Activated CD4-positive, alpha-beta T cell treated with anti-CD3 and anti-CD28 coated beads, Interleukin-2, amount 50 U/mL, for 24 hours (primary cell): ENCODE results near the gene KCNMA1.
"Not testable (repeated sequence)": the region's sequence is repeated elsewhere in the genome, so short reads cannot be mapped to it uniquely, and the experiment has no call there.

Source experiments
- DNase-seq, 2 donors: peaks; one replicate each; pipeline ENCODE4 v3.0.0-alpha.2; 2020; ENCODE audit warnings: low read depth in 1 of 2, low spot score in 1 of 2

KCNMA1 gene

DNA sequence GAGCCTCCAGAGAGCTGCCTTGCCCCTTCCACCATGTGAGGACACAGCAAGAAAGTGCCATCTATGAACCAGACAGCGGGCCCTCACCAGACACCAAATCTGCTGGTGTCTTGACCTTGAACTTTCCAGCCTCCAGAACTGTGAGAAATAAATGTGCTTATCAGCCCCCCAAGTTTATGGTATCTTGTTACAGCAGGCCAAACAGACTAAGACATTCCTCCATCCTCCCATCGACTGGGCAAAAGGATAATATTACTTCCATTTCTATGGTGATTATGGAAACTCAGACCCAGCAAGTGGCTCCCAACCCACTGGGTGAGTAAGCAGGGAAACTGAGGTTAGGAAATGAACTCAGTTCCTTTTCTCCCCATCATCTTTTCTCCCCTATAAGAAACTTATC is 288.4 kb downstream of the KCNMA1 start:
- no peak for DNase-seq

DNA sequence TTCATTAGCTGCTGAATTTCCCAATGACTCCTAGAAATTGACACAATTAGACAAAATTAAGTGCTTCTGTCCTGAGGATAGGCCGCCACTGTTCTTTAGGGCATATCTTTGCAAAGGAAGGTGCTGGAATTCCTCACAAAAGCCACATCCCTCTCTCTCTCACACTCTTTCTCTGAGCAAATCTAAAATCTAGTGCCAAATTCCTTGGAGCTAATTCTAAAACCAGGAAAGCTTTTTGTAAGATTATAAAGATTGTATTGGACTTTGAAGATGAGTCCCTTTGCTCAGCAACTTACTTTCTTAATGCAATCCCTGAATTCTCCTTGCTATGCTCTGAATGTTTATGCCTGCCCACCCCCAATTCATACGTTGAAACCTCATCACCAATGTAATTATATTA is 288.9 kb downstream of the KCNMA1 start:
- DNase-seq = no peak

DNA sequence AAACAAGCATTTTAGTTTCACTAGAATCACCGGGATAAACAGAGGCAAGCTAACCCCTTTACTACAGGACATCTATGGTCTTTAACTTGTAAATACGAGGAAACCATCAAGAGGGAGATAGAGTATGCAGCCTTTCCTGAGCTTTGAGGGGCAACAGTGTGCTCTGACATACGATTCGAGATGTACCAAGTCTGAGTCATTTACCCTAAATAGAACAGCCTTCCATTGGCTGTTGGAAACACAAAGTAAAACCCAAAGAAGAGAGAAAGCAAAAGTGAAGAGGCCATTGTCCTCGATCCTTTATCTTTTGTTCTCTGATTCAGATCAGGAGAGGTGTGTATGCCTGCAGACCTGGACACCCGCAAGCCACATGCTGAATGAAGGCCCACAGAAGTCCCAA is 289.5 kb downstream of the KCNMA1 start:
- no peak for DNase-seq

DNA sequence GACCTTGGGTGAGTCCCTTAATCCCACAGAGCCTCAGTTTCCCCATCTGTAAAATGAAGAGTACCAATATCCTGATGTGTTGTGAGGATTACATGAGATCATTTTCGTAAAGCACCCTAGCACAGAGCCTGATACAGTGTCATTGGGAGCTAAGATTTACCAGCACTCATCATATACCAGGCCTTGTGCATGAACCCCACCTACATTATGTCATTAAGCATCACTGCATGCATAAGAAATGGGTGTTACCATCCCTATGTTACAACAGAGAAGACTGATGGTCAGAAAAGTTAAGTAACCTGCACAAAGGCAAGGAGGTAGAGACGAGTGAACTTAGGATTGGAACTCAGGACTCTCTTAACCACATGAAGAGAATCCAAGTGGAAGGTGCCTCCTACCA is 290.6 kb downstream of the KCNMA1 start:
- no peak for DNase-seq

DNA sequence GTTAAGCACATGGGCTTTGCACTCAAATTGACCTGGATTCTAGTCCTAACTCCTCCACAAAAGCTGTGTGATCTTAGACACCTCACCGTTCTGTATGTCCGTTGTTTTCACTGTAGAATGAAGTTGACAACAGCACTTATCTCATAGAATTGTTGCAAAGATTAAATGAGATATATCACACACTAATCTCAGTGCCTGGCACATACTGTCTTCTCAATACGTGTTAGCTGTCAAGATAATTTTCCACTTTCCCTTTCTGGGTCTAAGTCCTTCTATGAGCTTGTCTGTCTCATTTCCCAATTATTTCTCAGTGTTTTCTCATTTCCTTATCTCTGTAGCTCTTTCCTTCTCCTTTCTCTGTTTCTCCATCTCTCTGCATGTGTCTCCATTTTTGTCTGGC is 296.6 kb downstream of the KCNMA1 start:
- no peak for DNase-seq

DNA sequence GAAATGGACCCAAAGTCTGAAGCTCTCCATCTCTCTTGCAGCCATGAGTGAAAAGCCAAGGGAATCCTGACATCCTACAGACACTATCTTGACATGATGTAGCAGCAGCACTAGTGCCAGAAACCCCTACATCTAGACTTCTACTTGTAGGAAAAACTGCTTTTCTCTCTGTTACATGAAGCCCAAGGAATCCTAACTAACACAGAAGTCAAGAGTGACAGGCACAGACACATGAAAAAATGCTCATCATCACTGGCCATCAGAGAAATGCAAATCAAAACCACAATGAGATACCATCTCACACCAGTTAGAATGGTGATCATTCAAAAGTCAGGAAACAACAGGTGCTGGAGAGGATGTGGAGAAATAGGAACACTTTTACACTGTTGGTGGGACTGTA is 297.7 kb downstream of the KCNMA1 start:
- not testable (repeated sequence) for DNase-seq

DNA sequence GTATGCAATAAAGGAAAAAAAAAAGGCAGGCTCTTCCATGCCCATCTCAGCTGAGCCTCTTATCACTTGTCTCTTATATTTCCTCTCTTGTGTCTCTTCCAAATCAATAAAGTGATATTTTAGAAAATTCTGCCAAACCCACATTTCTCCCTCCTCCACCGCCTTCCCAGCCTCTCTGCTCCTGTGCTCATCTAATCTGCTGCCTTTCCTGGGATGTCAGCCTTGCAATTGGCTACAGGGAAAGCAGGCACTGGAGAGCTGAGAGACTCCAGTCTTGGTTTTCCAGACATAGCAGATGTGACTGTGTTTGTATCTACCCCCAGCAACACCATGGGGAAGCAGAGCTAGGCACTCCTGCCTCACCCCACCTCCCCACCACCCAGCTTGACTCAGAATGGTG is 298.4 kb downstream of the KCNMA1 start:
- DNase-seq = no peak

DNA sequence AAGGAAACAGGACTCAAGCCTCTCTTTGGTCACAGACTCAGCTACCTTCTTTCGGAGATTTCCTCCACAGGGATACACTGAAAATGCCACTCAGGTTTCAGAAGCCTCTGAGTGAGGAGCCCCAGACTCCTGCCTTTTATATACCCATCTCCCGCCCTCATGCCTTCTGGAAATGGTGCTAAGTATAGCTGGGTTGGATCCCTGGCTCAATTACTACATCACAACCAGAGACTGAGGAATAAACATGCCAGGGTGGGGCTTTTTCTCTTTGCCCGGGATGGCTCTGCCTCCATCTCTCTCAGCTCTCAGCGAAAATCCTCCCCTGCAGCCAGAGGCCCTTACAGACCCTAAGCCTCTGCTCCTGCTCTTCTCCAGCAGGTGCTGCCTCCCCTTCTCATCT is 299.5 kb downstream of the KCNMA1 start:
- no peak for DNase-seq

DNA sequence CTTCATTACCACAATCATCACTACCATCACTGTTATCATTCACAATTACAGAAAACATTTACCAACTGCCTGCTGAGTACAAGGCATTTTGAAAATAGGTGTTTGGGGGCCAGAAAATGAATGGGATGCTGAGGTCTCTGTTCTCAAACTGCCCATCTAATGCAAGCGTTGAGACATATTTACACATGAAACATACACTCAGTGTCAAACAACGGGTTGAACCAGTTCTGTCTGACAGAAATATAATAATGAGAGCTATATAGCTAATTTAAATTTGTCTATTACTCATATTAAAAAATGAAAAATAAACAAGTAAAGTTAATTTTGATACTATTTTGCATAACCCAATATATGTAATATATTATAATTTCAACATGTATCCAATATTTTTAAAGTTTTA is 303.1 kb downstream of the KCNMA1 start:
- no peak for DNase-seq

DNA sequence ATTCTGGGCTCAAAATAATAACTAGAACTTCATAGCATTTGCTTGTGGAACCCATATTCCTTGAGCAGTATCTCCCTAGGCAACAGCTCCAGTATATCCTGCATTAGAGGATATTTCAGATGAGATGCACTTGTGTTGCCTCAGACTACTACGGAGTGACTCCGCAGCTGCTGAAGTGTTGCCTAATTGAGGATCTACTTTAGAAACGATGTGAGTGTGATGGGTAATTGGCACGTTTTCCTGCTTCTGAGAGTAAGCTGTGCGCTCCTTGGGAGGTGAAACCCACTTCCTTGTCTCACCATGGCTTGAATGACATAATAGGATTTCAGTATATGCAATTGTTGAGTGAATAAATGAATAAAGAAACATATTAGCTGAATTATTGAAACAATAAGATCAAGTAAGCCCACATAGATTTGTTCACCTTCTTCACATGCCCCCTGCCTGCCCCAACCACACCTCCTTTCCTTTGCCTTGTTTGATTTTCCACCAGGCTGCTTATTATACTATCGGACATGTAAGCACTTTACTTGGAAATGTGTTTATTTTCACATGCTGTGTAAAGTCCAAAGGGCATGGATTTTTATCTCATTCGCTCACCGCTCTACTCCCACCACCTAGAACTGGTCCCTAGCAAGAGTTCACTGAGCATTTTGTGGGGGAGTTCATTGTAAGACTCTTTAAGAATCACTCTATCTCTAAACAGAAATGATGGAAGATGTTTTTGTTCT is 303.8 kb downstream of the KCNMA1 start:
- no peak for DNase-seq

DNA sequence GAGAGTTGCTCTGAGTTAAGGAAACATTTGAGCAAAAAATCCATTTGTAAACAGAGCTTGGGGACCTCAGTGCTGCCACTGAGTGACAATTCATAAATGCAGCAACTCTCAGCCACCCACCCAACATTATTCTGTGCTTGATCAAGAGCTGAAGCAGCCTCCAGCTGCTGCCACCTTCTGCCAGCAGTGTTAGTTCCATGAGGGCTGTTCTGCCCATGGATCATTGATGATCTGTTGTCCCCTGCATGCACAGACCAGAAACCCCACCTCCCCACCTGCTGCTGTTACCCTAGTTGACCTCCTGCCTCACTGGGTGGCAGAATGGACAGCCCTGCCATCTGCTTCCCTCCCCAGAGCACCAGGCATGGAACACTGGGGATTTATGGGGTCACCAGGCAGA is 305.4 kb downstream of the KCNMA1 start:
- DNase-seq = no peak

DNA sequence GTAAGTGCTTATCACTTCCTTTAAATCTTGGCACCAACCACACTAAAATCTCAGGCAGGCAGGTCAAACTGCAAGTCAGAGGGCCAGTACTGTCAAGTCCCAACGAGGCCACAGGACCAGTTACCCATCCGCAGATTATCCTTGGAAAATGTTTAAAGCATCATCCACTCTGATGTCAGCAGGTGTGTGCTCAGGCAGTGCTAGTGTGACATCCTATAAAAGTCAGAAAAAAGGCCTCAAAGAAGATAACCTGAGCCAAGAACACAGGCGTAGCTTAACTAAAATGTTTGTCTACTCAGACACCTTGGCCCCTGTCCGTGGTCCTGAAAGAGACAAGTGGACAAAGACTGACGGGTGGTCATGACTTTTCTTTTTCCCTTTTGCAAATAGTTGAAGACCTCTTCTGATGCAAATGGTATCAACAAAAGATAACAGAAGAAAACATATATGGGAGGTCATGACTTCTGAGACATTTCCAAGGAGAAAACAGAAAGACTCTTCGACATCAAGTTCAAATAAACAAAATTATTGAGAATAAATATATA is 309.3 kb downstream of the KCNMA1 start:
- no peak for DNase-seq

DNA sequence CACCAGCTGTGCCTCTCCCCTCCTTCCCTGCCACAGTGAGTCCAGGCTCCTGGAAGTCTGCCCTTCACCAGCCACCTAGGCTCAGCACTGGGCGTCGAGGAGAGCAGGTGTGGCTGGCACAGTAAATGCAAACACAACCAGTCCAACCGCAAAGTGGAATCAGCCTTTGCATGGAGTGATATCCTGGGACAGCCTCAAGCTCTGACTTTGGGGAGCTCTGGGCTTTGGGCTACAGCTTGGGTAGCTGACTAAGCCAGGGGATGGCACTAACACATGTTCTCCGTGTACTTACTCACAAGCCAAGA is 312.4 kb downstream of the KCNMA1 start:
- DNase-seq = no peak

DNA sequence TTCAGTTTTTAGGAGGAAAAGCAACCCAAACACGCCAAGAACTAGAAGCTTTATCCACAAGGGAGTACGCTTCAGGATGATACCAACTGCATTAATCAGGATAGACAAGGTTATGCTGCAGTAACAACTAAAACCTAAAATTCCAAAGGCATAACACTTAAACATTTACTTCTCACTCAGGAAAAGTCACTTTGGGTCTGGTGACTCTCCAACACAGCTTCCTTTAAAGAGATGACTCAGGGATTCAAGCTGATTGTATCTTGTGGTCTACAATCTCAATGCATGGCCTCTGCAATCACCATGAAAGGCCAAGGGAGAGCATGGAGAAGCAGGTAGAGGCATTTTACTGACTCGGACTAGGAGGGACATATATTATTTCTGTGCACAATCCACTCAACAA is 315.8 kb downstream of the KCNMA1 start:
- DNase-seq = no peak

DNA sequence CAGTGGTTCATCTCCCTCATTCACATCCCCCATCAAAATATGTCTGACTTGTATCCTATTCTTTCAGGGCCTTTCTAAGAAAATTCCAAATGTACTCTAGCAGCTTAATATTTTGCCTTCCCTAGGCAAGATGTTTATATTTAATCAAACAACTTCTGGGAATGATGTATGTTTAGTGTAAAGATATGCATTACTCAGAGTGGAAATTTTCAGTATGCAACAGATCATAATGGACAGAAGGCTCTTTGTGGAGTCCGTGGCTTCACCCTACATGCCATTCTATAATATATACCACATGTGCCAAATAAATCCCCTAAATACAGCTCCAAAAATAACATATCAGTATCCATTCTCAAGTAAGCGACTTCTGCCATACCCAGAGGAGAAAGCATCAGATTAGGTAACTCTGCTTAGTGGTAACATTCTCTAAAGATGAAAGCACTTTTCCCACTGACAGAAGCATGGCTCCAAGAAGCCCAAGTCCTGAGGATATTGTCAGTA is 316.6 kb downstream of the KCNMA1 start:
- no peak for DNase-seq

DNA sequence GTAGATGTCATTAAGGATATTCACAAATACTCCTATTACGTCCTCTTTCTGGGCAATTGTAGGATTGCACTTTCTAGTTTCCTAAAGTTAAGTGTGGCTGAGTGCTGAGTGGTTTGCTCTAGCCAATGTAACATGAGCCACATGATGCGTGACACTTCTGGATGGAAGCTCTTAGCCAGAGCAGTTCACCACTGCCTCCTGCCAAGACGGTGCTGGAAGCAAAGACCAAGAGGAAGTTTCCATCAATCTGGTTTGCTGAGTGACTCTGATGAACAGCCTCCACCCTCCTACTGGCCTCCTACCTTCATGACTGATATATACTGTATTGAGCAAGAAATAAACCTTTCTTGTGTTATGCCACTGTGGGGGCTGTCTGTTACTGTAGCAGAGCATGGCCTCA is 318.1 kb downstream of the KCNMA1 start:
- no peak for DNase-seq

DNA sequence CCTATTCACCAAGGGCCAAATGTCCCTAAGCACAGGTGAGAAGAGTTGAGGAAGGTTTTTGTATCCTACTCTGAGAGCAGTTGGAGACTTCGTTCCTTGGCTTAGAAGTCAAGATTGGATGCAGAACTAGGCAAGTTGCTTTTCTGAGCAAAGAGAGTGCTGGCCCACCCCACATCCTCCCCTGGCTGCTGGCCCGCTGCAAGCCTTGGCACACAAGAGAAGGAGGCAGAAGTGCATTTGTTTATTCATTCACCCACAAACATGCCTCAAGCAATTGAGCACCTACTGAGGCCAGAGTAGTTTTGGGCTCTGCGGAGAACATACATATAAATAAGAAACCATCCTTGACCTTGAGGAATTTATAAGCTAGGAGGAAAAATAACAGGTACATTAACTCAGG is 318.9 kb downstream of the KCNMA1 start:
- no peak for DNase-seq

DNA sequence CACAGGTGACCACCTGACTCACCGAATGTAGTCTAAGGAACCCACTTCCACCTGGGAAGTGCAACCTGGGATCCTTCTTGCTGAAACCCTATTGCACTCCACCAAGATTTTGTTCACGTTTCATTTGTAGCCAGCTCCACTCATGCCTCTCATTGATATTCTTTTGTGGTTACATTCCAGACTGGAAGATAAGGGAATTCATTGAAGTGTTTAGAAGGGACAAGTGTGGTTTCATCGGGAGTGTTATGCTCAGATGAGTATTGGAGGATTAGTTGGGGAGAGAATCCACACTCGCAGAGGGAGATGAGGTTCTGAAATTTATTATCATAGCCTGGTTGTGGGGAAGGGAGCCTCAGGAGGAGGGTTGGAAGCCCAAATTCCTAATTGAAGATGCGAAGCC is 320.4 kb downstream of the KCNMA1 start:
- DNase-seq = no peak

DNA sequence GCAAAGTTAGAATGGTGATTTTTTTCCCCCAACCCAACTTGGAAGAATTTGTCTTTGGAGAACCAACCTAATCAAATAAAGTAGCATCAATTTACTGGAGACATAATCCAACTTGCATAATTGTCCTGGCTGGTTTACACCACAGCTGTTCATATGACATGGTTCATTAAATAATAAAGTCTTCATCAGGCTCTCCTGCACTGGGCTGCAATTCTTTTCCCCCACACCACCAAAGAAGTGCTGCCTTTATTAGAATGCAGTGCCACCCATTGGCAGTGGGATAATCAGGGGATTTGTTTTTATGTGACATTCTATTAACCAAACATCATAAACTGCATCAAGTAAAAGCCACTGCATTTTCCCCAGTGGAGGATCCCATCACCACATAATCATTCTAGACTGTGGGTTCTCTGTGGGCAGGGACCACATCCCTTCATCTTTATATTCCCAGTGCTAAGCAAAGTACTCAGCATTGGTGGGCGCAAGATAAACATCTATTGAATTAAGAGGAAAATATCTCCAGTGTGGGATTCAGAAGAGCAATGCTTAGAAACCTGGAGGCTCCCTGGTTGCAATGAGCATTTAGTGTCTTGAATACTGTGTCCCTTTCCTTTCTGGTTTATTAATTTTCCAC is 322.0 kb downstream of the KCNMA1 start:
- DNase-seq = no peak

DNA sequence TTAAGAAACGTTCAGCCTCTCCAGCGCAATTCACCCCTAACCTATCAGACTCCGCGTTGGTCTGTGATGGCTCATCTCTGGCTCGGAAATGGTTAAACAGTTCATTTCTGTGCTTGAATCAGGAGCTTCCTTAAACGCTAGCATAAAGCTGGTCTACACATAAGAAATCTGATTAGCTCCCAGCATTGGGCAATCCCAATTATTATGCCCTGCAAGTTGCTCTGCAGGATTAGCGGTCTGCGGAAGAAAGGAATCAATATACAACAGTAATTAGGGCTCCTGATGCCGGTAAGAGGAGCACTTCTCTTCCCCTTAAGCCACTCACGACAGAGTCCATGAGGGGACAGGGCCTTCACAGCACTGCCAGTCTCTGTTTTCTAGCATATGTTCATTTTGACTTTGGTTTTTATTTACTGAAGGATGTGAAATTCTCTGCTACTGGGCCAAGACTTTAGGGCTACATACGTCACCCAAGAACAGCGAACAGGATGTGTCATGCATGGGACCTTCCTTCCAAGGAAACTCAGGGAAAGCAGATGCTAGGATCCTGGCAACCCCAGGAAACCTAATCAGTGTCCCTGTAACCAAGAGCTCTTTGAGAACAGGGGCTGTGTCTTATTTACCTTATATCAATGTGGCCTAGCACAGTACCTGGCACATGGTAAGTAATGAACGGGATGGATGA is 324.4 kb downstream of the KCNMA1 start:
- no peak for DNase-seq

DNA sequence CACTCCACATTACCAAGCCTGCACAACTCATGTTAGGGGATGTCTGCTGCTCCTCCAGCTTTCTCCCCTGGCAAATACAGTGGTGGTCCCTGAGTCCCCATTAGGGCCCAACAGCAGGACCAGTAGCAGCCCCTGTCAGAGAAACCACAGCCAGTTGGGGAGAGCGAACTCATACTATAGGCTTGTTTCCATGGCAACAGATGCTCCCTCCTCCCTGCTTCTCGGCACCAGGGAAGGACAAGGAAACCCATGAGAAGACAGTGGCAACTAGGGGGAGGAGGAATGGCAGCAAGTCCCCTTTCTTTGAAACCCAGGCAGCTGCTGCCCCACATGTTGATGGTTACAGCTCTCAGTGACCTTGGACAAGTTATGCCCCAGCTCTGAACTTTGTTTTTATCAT is 326.4 kb downstream of the KCNMA1 start:
- no peak for DNase-seq

DNA sequence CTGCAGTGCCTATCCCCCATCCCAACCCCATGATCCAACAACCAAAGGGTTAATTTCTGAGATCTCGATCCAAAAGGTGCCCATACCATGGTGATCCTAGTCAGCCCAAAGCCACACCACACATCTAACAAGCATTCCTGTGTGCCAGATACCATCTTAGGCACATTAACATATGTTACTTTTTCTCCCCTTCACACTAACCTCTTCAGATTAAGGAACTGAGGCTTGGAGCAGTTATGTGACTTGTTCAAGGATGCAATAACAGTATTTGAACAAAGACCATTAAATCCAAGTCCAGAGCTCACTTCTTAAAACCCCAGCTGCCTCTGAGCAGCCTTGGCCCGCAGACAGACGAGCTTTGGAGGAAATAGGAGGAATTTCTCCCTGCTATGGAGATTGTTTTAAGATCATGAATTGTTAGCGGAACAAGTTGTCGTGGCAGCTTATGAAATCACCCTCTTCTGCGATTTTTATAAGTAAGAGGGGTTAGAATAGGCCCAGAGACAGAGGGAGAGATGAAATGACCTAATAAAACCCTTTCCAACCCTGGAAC is 327.2 kb downstream of the KCNMA1 start:
- DNase-seq = no peak
